EH (cell line): ENCODE measurements around the gene ATP2A3.

Source experiments
- DNase-seq: peaks from one replicate; pipeline ENCODE4 v3.0.0-alpha.2; 2015; ENCODE audit warnings: low read depth

ATP2A3 gene

GRCh38 chr17:3910420-3911270, 53.6 kb downstream of the ATP2A3 start:
- no peak for DNase-seq

DNA sequence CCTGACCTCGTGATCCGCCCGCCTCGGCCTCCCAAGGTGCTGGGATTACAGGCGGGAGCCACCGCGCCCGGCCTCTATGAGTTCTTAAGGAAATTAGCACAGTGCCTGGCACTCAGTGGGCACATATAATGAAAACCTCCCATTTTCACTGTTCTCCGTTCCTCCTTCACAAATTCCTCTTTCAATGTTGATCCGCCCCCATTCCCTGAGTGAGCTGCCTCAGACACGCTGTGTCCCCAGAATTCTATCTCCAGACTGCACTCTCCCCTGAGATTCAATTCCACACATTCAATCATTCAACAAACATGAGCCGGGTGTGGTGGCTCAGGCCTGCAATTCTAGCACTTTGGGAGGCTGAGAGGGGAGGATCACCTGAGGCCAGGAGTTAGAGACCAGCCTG, 55.0 kb downstream of the ATP2A3 start:
- DNase-seq, result no peak

DNA sequence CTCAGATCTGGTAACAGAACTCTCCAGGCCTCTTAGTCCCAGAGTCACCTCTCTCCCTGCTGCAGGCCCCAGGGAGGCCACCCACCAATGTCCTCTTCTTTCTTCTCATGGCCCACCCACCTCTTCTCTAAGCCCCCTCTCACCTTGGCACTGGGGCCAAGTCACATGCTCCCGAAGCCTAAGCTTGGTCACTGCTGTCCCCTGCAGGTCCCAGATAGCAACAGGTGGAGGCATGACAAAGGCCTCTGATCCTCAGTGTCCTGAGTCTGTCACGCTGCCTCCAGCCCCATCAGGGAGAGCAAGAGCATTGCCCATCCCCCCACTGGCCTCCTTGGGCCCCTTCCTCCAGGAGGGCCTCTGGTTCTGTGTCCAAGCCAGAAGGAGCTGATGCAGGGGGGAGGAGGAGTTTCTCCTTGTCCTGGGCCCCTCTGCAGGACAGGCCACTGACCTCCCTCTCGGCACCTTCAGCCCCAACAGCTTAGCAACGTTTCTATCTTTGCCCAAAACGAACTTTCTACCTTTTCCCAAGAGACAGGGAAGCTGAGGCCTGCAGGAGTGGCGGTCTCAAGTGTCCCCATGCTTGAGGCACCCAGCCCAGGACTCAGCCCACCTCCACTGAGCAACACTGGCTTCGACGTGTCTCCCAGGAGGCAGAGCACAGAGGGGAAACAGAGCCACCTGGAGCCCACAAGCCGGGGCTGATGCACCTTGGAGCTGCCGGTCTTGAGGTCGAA, 56.6 kb downstream of the ATP2A3 start:
- DNase-seq, result peak; percentile 10

DNA sequence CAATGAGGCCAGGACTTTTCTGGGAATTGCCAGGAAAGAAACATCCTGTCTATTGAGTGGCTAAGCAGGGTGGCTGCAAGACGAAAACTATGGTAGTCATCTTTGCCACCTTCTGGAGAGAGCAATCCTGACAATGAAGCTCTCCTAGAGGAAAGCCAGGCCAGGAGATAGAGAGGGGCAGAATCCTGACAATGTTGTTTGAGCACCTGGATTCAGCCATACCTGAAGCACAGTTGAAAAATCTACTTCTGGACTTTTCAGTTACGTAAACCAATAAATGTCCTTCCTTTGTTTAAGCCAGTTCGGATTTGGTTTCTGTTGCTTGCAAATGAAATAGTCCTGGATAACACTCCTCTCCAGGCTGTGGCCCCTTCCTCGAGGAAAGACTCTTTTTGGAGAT, 57.4 kb downstream of the ATP2A3 start:
- DNase-seq, result no peak

DNA sequence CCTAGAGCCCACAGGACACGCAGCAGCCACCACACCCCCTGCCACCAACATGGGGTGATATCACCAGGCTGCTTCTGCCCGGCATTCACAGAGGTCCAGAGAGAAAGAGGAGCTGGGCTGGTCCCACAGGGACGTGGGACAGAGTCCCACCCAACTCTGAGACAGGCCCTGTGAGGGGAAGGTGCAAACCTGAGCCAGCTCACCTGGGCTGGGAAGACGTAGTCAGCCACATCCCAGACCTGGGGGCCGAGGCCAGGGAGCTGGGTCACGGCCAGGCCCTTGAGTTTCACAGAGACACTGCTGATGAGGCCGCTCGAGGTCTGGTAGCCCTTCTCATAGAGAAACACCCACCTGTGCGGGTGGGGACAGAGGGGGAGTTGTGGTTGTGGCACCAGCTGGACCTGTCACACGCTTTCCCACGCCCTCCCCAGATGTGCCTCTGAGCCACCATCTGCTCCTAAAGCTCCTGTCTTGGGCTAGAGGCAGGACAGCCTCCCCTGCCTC, 59.2 kb downstream of the ATP2A3 start:
- no peak for DNase-seq

DNA sequence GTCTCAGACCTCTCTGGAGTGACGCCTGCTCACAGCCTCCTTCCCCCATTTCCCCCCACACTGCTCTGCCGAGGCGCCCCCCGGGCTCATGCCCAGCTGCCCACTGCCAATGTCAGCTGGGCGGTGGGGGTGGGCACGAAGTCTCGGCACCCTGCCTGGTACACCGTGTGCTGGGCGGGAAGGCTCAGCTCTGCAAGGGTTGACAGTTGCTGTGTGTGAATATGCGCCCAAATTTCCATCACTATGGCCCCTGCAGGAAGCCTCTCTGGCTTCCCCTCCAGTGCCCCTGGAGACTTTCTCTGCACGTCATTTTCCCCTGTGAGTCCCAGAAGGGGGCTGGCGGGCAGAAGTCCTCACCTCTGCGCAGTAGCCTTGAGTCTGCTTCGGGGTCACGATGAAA, 59.7 kb downstream of the ATP2A3 start:
- no peak for DNase-seq

GRCh38 chr17:3903881-3904290, 60.4 kb downstream of the ATP2A3 start:
- no peak for DNase-seq

GRCh38 chr17:3903051-3903825, 61.0 kb downstream of the ATP2A3 start:
- no peak for DNase-seq

DNA sequence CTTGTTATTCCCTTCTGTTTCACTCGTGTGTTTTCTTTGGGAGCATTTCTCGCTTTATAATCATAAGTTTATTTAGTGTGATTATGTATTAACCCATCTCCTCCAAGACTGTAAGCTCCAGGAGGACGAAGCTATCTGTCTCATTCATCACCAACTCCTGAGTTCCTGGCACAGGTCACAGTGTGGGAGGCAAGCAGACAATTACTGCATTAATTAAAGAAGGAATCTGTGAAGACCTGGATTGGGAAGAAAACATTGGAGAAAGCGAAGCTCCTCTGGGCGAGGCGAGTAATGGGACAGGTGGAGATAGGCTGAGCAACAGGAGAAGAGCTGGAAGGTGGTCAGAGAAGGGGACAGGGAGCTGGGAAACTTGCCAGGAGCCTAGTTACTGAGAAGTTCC, 63.6 kb downstream of the ATP2A3 start:
- no peak for DNase-seq

DNA sequence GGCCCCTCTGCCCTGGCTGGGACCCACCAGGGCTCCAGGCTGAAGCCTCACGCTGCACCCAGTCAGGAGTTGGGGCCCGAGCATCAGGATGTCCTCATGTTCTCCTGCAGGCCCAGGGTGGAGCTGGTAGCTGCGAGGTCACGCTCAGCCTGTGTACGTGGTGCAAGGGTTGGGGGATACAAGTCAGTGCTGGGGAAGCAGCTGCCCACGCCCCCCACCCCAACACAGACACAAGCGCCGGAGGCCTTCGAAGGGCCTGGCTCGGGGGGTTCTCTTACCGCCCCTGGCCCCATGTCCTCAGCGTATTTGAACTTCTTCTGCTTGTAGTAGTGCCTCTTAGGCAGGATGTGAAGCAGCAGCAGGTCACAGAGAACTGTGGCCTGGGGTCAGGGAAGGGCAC, 66.5 kb downstream of the ATP2A3 start:
- no peak for DNase-seq

DNA sequence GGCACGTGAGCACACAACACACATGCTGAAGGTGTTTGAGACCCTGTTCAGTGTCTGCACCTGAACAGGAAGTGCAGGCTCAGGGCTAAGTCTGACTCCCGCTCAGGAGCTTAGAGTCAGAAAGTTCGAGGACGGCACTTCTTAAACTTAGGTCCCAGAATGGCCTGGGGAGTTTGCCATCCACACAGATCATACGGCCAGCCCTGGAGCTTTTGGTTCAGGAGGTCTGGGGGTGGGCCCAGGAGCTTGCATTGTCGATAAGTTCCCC, 67.3 kb downstream of the ATP2A3 start:
- no peak for DNase-seq

DNA sequence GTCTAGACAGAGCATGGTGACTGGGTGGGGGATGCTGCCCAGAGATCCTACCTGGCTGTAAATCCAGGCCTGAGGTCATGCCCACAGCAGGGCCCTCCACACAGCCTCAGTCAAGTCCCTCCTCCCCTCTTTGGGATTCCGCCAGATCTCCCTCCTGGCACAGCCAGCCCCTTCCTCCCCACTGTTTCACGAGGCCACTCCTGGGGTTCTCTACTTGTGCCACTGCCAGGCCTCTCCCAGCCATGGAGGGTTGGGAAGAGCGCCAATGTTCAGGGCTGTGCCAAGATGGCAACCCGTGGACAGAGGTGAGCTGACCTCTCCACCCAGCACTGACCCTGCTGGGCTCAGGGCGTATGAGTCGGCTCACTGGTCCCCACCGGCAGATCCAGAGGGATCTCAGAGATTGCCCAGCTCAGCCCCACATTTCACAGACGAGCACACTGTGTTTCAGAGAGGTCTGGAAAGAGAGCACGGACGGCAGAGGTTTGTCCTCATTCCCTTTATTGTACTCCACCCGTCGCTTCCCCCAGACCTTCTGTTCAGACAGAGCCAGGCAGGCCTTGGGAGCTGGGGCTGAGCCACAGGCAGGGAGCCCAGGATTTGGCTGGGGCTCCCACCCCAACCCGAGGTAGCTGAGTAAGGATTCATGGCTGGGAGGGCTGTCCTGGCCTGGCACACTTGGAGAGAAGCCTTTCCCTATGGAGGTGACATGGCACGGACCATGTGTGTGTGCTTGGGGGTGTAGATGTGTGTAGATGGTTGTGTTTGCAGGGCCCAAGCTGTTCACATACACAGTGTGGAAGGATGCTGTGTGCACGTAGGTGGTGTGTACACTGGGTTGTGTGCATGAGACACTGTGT, 67.9 kb downstream of the ATP2A3 start:
- DNase-seq, result no peak

DNA sequence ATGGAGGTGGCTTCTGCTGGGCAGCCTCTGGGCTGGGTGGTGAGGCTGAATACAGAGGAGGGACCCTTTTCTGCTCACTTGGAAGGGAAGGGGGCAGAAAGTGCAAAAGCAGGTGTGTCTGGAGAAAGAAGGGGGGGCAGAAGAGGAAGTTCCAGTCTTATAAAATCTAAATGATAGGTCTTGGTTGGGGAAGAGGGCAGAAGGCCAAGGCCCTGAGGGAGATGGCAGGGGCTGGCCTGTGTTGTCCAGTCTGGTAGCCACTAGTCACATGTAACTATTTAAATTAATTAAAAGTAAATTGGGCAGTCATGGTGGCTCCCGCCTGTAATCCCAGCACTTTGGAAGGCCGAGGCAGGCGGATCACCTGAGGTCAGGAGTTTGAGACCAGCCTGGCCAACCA, 68.9 kb downstream of the ATP2A3 start:
- no peak for DNase-seq

DNA sequence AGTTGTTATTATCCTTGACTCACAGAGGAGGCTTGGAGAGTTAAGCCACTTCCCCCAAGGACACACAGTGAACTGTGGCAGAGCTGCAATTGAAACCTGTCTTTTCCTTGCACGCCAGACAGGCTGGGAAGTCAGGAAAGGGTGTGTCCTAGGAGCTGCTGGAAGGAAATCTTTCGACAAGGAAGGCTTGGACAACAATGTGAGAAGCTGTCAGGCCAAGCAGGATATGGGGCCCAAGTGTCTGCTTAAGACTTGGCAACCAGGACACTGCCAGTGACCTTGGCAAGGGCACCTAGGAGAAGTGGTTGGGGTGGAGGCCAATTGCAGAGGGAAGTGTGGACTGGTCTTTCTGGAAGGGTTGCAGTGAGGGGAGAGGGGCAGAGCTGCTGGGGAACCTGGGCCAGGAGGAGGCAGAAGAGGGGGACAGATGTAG, 69.3 kb downstream of the ATP2A3 start:
- DNase-seq, result peak; percentile 43

DNA sequence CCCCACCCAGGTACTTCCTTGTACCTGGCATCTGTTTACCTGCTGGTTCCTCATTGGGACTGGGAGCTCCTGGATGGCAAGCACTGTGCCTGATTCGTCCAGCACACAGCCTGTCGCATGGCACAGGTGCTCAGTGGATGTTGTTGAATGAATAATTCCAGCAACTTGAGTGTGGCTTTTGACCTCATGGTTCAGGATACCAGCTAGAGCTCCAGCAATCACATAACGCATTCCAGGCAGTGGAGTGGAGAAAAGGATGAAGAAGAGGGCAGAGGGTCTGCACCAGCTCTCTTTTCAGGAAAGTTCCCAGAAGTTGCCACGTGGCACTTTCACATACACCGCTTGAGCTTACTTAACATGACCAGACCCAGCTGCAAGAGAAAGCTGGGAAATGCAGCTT, 70.0 kb downstream of the ATP2A3 start:
- no peak for DNase-seq

GRCh38 chr17:3893720-3894116, 70.5 kb downstream of the ATP2A3 start:
- DNase-seq, result no peak

- DNase-seq, result peak; percentile 86
These were observed 71.1 kb downstream of the ATP2A3 start, which contains the start of gene CAMKK1 for GRCh38 chr17:3893003-3893719. CAMKK1 (minus strand) TSS chr17:3893053; CDS start chr17:3885687, 7,366 bp downstream.

DNA sequence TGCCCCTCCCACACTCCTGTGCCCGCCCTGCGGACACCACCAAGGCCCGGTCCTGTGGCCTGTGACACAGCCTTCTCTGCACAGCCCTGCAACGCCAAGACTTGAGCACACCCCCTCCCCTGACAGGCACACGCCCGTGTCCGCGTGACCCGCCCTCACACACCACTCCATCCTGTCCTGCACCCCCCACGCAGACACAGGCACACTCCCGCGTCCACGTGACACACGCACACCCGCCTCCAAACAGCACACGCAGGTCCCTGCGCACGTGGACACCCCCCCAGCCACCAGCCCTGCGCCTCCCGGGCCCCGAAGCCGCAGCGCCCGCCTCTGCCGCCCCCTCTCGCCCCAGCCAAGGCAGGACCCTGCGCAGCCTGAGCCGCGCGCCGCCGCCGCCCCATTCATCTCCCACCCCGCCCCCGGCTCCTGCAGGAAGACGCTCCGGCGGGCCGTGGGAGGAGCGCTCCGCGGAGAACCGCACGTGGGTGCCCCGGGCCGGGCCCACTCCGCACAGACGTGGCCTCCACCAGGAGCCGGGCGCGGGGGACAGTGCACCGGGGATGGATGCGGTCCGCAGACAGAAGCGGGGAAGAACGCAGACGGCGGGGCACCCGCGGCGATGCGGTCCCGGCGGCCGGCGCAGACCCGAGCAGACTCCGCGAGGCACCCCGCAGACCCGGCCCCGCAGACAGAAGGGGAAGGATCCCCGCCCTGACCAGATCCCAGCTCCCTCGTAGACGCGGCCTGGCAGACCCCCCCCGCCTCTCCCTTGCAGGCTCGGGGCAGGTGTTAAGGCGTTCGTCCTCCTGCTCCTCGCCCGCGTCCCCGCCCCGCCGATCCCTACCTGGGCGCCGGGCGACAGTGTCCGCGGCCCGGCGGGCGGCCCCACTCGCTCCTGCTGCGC, 71.9 kb downstream of the ATP2A3 start:
- DNase-seq, result peak; percentile 83

GRCh38 chr17:3891626-3892094, 72.6 kb downstream of the ATP2A3 start:
- peak; percentile 34 for DNase-seq

GRCh38 chr17:3890878-3891219, 73.4 kb downstream of the ATP2A3 start:
- DNase-seq, result no peak
